Keratinocyte (primary cell): Measurements from ENCODE around the gene LSAMP. TPM values are rescaled to one million over a fixed set of nuclear protein-coding genes. Genes with fewer than 3 reads are reported as not detected.

ENCODE experiments used
- DNase-seq: peaks from one replicate; pipeline ENCODE4 v3.0.0-alpha.2; 2011; ENCODE audit warnings: low read depth, missing footprints, low spot score
- FAIRE-seq: peaks from 2 replicates; lab custom pipeline; 2011; peaks lifted over from hg19 to GRCh38; lab: Jason Lieb, UNC
- H2AFZ ChIP-seq: 2 replicates; pipeline ENCODE4 v1.6.0; 2012; ENCODE audit warnings: low read length, control low read depth, inconsistent platforms; ENCODE audit not compliant: control insufficient read depth
- H3K27ac ChIP-seq: 2 replicates; pipeline ENCODE4 v1.5.1; 2011; ENCODE audit warnings: low read length; ENCODE audit not compliant: control insufficient read depth, insufficient read depth
- H3K27me3 ChIP-seq: 3 replicates; pipeline ENCODE4 v1.6.0; 2011; ENCODE audit warnings: low read length; ENCODE audit not compliant: control insufficient read depth, insufficient read depth; ENCODE audit errors: extremely low read depth
- H3K36me3 ChIP-seq, 2 experiments: 2 replicates in 1 of 2; 3 replicates in 1 of 2; pipeline ENCODE4 v1.5.1; 2011; ENCODE audit warnings: low read length in 2 of 2, mild to moderate bottlenecking in 1 of 2; ENCODE audit not compliant: control insufficient read depth in 2 of 2, insufficient read depth in 2 of 2; ENCODE audit errors: extremely low read depth in 1 of 2
- H3K4me1 ChIP-seq: 3 replicates; pipeline ENCODE4 v1.5.1; 2011; ENCODE audit warnings: low read length; ENCODE audit not compliant: control insufficient read depth, insufficient read depth; ENCODE audit errors: extremely low read depth
- H3K4me2 ChIP-seq: 3 replicates; pipeline ENCODE4 v1.6.0; 2011; ENCODE audit warnings: low read depth, low read length; ENCODE audit not compliant: control insufficient read depth, insufficient read depth; ENCODE audit errors: extremely low read depth
- H3K4me3 ChIP-seq, 3 experiments: fragments of 200-600 bp in 1 of 3; sonication (generic) in 1 of 3; 2 replicates in 2 of 3; 3 replicates in 1 of 3; pipeline ENCODE4 v1.5.1; 2011 to 2016; ENCODE audit warnings: low read length in 3 of 3, mild to moderate bottlenecking in 3 of 3, control low read depth in 2 of 3, inconsistent platforms in 1 of 3, low read depth in 1 of 3, mixed read lengths in 1 of 3, mixed run types in 1 of 3, moderate library complexity in 1 of 3; ENCODE audit not compliant: control insufficient read depth in 2 of 3, insufficient read depth in 2 of 3; ENCODE audit errors: extremely low read depth in 1 of 3
- H3K79me2 ChIP-seq: 2 replicates; pipeline ENCODE4 v1.6.0; 2012; ENCODE audit warnings: low read length; ENCODE audit not compliant: control insufficient read depth, insufficient read depth
- H3K9ac ChIP-seq: 3 replicates; pipeline ENCODE4 v1.6.0; 2011; ENCODE audit warnings: low read length; ENCODE audit not compliant: control insufficient read depth, insufficient read depth; ENCODE audit errors: extremely low read depth
- H3K9me1 ChIP-seq: 3 replicates; pipeline ENCODE4 v1.6.0; 2011; ENCODE audit warnings: low read length; ENCODE audit not compliant: control insufficient read depth, insufficient read depth; ENCODE audit errors: extremely low read depth
- H3K9me3 ChIP-seq: 2 replicates; pipeline ENCODE4 v1.5.1; 2012; ENCODE audit warnings: low read depth, low read length; ENCODE audit not compliant: control insufficient read depth
- H4K20me1 ChIP-seq: 3 replicates; pipeline ENCODE4 v1.6.0; 2011; ENCODE audit warnings: low read length; ENCODE audit not compliant: control insufficient read depth, insufficient read depth; ENCODE audit errors: extremely low read depth
- CTCF ChIP-seq, 3 experiments: IDR thresholded peaks in 1 of 3; conservative IDR thresholded peaks in 1 of 3; optimal IDR thresholded peaks in 1 of 3; 2 replicates in 2 of 3; 3 replicates in 1 of 3; pipeline versions ENCODE3 to v1.5.1; 2011; ENCODE audit warnings: low read length in 3 of 3, mild to moderate bottlenecking in 3 of 3, moderate library complexity in 2 of 3, control low read depth in 1 of 3, inconsistent platforms in 1 of 3; ENCODE audit not compliant: insufficient read depth in 2 of 3; ENCODE audit errors: extremely low read depth in 1 of 3
- EZH2 ChIP-seq: IDR thresholded peaks from one replicate; pipeline ENCODE4 v1.6.1; 2012; ENCODE audit warnings: inconsistent platforms, mild to moderate bottlenecking, low read length, moderate library complexity
- dilution Hi-C: fragments of 300-500 bp; cut with MboI; formaldehyde crosslinking; loops from one replicate; pipeline ENCODE4 v1.7.0; 2020; ENCODE audit warnings: low sequenced_read_pairs; ENCODE audit not compliant: extremely low pct_ligation_motif_present
- polyA plus RNA-seq, 5 experiments: library from polyadenylated mRNA; depleted of rRNA in 3 of 5; stranded (reverse) in 3 of 5; stranded (forward) in 1 of 5; unstranded in 1 of 5; fragments of >200 nt; gene quantifications; 1 replicate in 1 of 5; 2 replicates in 3 of 5; 3 replicates in 1 of 5; pipeline versions ENCODE4 v1.2.1 to v1.2.3, GENCODE V29; 2011 to 2012; ENCODE audit warnings: missing spikeins in 2 of 5, low read depth in 1 of 5, low replicate concordance in 1 of 5

LSAMP gene
- polyA plus RNA-seq, 1 donor (not counting 4 experiments of a cell fraction or from before 2014, with no cell fraction given), result 0.12 TPM

GRCh38 chr3:116300226-116300625, 145.1 kb downstream of the LSAMP start:
- TF ChIP-seq EZH2 (no peak), CTCF (optimal IDR thresholded peaks at IDR 0.05 in 1 of 3, IDR thresholded peaks at IDR 0.05 in 1 of 3, conservative IDR thresholded peaks at IDR 0.05 in 1 of 3; ENCODE audit: extremely low read depth in 1 of 3, insufficient read depth in 2 of 3, low read length in 3 of 3) (no peak)
- Histone ChIP-seq H3K27me3 (no peaks in the 10 kb centered on the region), H4K20me1 (no peaks in the 10 kb centered on the region), H3K4me1 (no peaks in the 10 kb centered on the region), H2AFZ (no peak overlapping the region), H3K9me1 (no peaks in the 10 kb centered on the region), H3K36me3 (no peaks in the 10 kb centered on the region), H3K4me2 (no peak overlapping the region), H3K9ac (no peak overlapping the region), H3K9me3 (no peaks in the 10 kb centered on the region), H3K79me2 (no peaks in the 10 kb centered on the region), H3K27ac (no peak overlapping the region), H3K4me3 (no peak overlapping the region)
- dilution Hi-C loops, result no loop called here
- FAIRE-seq, result no peak
- DNase-seq, result no peak

- H3K4me2 ChIP-seq, result no peak overlapping the region
- H2AFZ ChIP-seq, result no peak overlapping the region
- no peaks in the 10 kb centered on the region for H3K36me3 ChIP-seq
- no peak overlapping the region for H3K4me3 ChIP-seq
- no peak overlapping the region for H3K9ac ChIP-seq
- H3K9me3 ChIP-seq, result no peaks in the 10 kb centered on the region
- H3K27me3 ChIP-seq, result no peaks in the 10 kb centered on the region
- H3K4me1 ChIP-seq, result no peaks in the 10 kb centered on the region
- no peaks in the 10 kb centered on the region for H4K20me1 ChIP-seq
- no peak for FAIRE-seq
- no peak overlapping the region for H3K27ac ChIP-seq
- no peak for TF ChIP-seq CTCF (optimal IDR thresholded peaks at IDR 0.05 in 1 of 3, IDR thresholded peaks at IDR 0.05 in 1 of 3, conservative IDR thresholded peaks at IDR 0.05 in 1 of 3; ENCODE audit: extremely low read depth in 1 of 3, insufficient read depth in 2 of 3, low read length in 3 of 3)
- TF ChIP-seq EZH2, result no peak
- dilution Hi-C loops, result no loop called here
- no peaks in the 10 kb centered on the region for H3K79me2 ChIP-seq
- no peak for DNase-seq
- no peaks in the 10 kb centered on the region for H3K9me1 ChIP-seq
These were observed 145.6 kb downstream of the LSAMP start for GRCh38 chr3:116299646-116300081.
